ENCODE results near the gene PIGS.

GRCh38 chr17:28578246-28579195 is 7.2 kb upstream of the PIGS start:
- no peak for TF ChIP-seq POLR2AphosphoS5 (IDR thresholded peaks at IDR 0.05; ENCODE audit: low read depth, low read length)
- no peak for TF ChIP-seq POLR2A (IDR thresholded peaks at IDR 0.05; ENCODE audit: low read depth, low read length)
- no peak for TF ChIP-seq POU2F2 (IDR thresholded peaks at IDR 0.05; ENCODE audit: low read depth, low read length)
- no peak for TF ChIP-seq TAF1 (IDR thresholded peaks at IDR 0.05; ENCODE audit: low read depth, low read length)
